MM.1S (cell line): Measurements from ENCODE around the gene TRPM8.

Experiments
- CTCF ChIP-seq: fragments of 300-600 bp; sonication (generic); IDR thresholded peaks from 2 replicates; pipeline ENCODE4 v1.5.1; 2016; ENCODE audit warnings: antibody characterized with exemption, low read length, mixed read lengths
- EZH2phosphoT487 ChIP-seq: fragments of 300-600 bp; sonication (generic); IDR thresholded peaks from 2 replicates; pipeline ENCODE4 v1.6.1; 2018; ENCODE audit warnings: antibody characterized with exemption, low read length

- TF ChIP-seq CTCF, result peak; percentile 27
- no peak for TF ChIP-seq EZH2phosphoT487
Observed at GRCh38 chr2:233976690-233977294, 59.6 kb downstream of the TRPM8 start.
